Activated CD8-positive, alpha-beta T cell treated with anti-CD3 and anti-CD28 coated beads for 36 hours (primary cell): ENCODE results near the gene NANOS2. TPM values are rescaled to one million over a fixed set of nuclear protein-coding genes. Genes with fewer than 3 reads are reported as not detected.

Source experiments
- ATAC-seq: fragments of 200-7000 bp; cut with Tn5 transposase; one replicate; pipeline ENCODE4 v1.10.0; 2021; ENCODE audit warnings: mild to moderate bottlenecking, moderate library complexity
- CTCF ChIA-PET: fragments of 350-600 bp; sonication (Branson Sonifier 250); formaldehyde crosslinking; loops from one replicate; lab custom pipeline; 2021; ENCODE audit warnings: antibody characterized with exemption; lab: Charles Lee
- POLR2A ChIA-PET: fragments of 350-600 bp; sonication (Branson Sonifier 250); formaldehyde crosslinking; loops from one replicate; lab custom pipeline; 2021; ENCODE audit warnings: antibody characterized with exemption; lab: Charles Lee
- DNase-seq: peaks from one replicate; pipeline ENCODE4 v3.0.0-alpha.2; 2020
- H3K27ac Mint-ChIP-seq: one replicate; pipeline ENCODE4 v1.8.0; 2021; ENCODE audit warnings: mild to moderate bottlenecking, mixed read lengths
- H3K27me3 Mint-ChIP-seq: one replicate; pipeline ENCODE4 v1.8.0; 2021; ENCODE audit warnings: mixed read lengths
- H3K36me3 Mint-ChIP-seq: one replicate; pipeline ENCODE4 v1.8.0; 2021; ENCODE audit warnings: low read depth, mixed read lengths
- H3K4me1 Mint-ChIP-seq: one replicate; pipeline ENCODE4 v1.8.0; 2021; ENCODE audit warnings: low read depth, mixed read lengths
- H3K4me3 Mint-ChIP-seq: one replicate; pipeline ENCODE4 v1.8.0; 2021; ENCODE audit warnings: mild to moderate bottlenecking, moderate library complexity, mixed read lengths
- H3K9me3 Mint-ChIP-seq: one replicate; pipeline ENCODE4 v1.8.0; 2021; ENCODE audit warnings: mixed read lengths
- CTCF ChIP-seq: fragments of 200-600 bp; IDR thresholded peaks from one replicate; pipeline ENCODE4 v1.8.0; 2022; ENCODE audit warnings: antibody characterized with exemption, mild to moderate bottlenecking
- intact Hi-C: fragments of 100-400 bp; cut with micrococcal nuclease; formaldehyde crosslinking; loops from one replicate; pipeline ENCODE4 v1.10.0; 2022
- total RNA-seq, 2 experiments: library from RNA; stranded (reverse); gene quantifications; one replicate each; pipeline ENCODE4 v1.2.3, GENCODE V29; 2021

The NANOS2 gene
- total RNA-seq, 2 experiments from 2014 or later = not detected

GRCh38 chr19:45887200-45887710 is 27.3 kb downstream of the NANOS2 start:
- Mint-ChIP-seq H3K9me3 (no peaks in the 10 kb centered on the region), H3K27me3 (no peaks in the 10 kb centered on the region), H3K27ac (peak overlapping the region; percentile 92), H3K4me3 (peak overlapping the region; percentile 84), H3K36me3 (peaks cover 6% of the 10 kb centered on the region), H3K4me1 (peaks cover 13% of the 10 kb centered on the region)
- ATAC-seq (no peak), DNase-seq (no peak)
- ChIA-PET CTCF (interaction anchor here (1.7 to 10.1 kb wide), 2 partner anchors 22 to 70 kb away, joined by 6 to 100 read pairs; partner anchors contain the start of genes FOXA3 and SYMPK), POLR2A (interaction anchor here (1.0 to 2.7 kb wide), 3 partner anchors 13 to 24 kb away, joined by 4 to 24 read pairs (median 5); partner anchors contain the start of genes FOXA3, MYPOP and SYMPK)
- TF ChIP-seq CTCF = no peak
- intact Hi-C loops = no loop called here

GRCh38 chr19:45886427-45887199 is 28.0 kb downstream of the NANOS2 start:
- CTCF ChIA-PET = interaction anchor here (0.7 to 10.1 kb wide), 7 partner anchors 8 to 108 kb away, joined by 3 to 100 read pairs (median 5); partner anchors contain the start of genes CCDC61, FOXA3, MYPOP and SYMPK

GRCh38 chr19:45885556-45886426 is 28.8 kb downstream of the NANOS2 start, which contains the start of gene IRF2BP1:
Gene IRF2BP1, minus strand, starts transcription at chr19:45886141. Its CDS starts 367 bp downstream, at chr19:45885774.
- Mint-ChIP-seq H3K36me3 (peaks cover 6% of the 10 kb centered on the region), H3K4me1 (peaks cover 22% of the 10 kb centered on the region), H3K9me3 (no peaks in the 10 kb centered on the region), H3K4me3 (peak within 1 kb of the TSS; percentile 84), H3K27me3 (no peaks in the 10 kb centered on the region), H3K27ac (peak within 1 kb of the TSS; percentile 92)
- DNase-seq = peak; percentile 95
- intact Hi-C loops = no loop called here
- no peak for TF ChIP-seq CTCF
- CTCF ChIA-PET = interaction anchor here (0.7 to 10.1 kb wide), 9 partner anchors 9 to 117 kb away, joined by 3 to 100 read pairs (median 5); partner anchors contain the start of genes CCDC61, FOXA3, MYPOP and SIX5
- peak; percentile 65 for ATAC-seq
- POLR2A ChIA-PET = interaction anchor here (0.6 to 2.7 kb wide), 15 partner anchors 14 to 166 kb away, joined by 3 to 24 read pairs (median 4); partner anchors contain the start of genes CCDC61, FOXA3, MYPOP and SIX5

More at GRCh38 chr19:45886427-45887199, 28.0 kb downstream of the NANOS2 start:
- TF ChIP-seq CTCF = no peak
- Mint-ChIP-seq H3K9me3 (no peaks in the 10 kb centered on the region), H3K27me3 (no peaks in the 10 kb centered on the region), H3K27ac (peak overlapping the region; percentile 92), H3K36me3 (peaks cover 6% of the 10 kb centered on the region), H3K4me3 (peak overlapping the region; percentile 84), H3K4me1 (peaks cover 16% of the 10 kb centered on the region)
- POLR2A ChIA-PET = interaction anchor here (0.6 to 2.7 kb wide), 11 partner anchors 14 to 167 kb away, joined by 3 to 24 read pairs (median 4); partner anchors contain the start of genes CCDC61, FOXA3, MYPOP and SIX5
- intact Hi-C loops = no loop called here
- ATAC-seq = peak; percentile 85
- peak; percentile 98 for DNase-seq

- ChIA-PET CTCF (interaction anchor here (1.2 to 10.1 kb wide), 6 partner anchors 10 to 116 kb away, joined by 3 to 100 read pairs (median 5); partner anchors contain the start of genes CCDC61, FOXA3, MYPOP and SIX5), POLR2A (interaction anchor here (0.7 to 2.7 kb wide), 6 partner anchors 16 to 116 kb away, joined by 3 to 24 read pairs (median 6); partner anchors contain the start of genes CCDC61, FOXA3, MYPOP and SIX5)
- ATAC-seq (no peak), DNase-seq (peak; percentile 70)
- peak overlapping the region; percentile 38 for H3K27ac Mint-ChIP-seq
- intact Hi-C loops = no loop called here
- H3K4me1 Mint-ChIP-seq = peaks cover 22% of the 10 kb centered on the region
- H3K9me3 Mint-ChIP-seq = no peaks in the 10 kb centered on the region
- peak overlapping the region; percentile 84 for H3K4me3 Mint-ChIP-seq
- H3K36me3 Mint-ChIP-seq = peaks cover 6% of the 10 kb centered on the region
- H3K27me3 Mint-ChIP-seq = no peaks in the 10 kb centered on the region
- TF ChIP-seq CTCF = no peak
Observed at GRCh38 chr19:45884682-45885555, 29.7 kb downstream of the NANOS2 start.
